Body of pancreas (tissue), 4 donors: ENCODE measurements around the gene HMG20B. TPM values are rescaled to one million over a fixed set of nuclear protein-coding genes. Genes with fewer than 3 reads are reported as not detected.

Experiments used
- ATAC-seq: fragments of 150-250 bp; one replicate; pipeline ENCODE4 v1.9.1; 2016
- DNase-seq, 4 donors: peaks; one replicate each; pipeline ENCODE4 v3.0.0-alpha.2; 2019
- H3K27ac ChIP-seq, 4 donors: fragments of 200-600 bp; sonication (generic); 1 replicate in 3 of 4; 2 replicates in 1 of 4; pipeline versions ENCODE4 v1.5.1 to v1.6.1; 2016 to 2019; ENCODE audit warnings: mild to moderate bottlenecking in 1 of 4, mixed read lengths in 1 of 4, moderate library complexity in 1 of 4
- H3K27me3 ChIP-seq, 2 donors: fragments of 200-600 bp; sonication (generic); one replicate each; pipeline ENCODE4 v1.6.0; 2016; ENCODE audit warnings: mild to moderate bottlenecking in 1 of 2
- H3K36me3 ChIP-seq, 2 donors: fragments of 200-600 bp; sonication (generic); replicated peaks in 1 of 2; 2 replicates each; pipeline ENCODE4 v1.5.1; 2016; ENCODE audit warnings: low read depth in 2 of 2; ENCODE audit not compliant: insufficient read depth in 1 of 2
- H3K4me1 ChIP-seq: fragments of 200-600 bp; sonication (generic); one replicate; pipeline ENCODE4 v1.6.0; 2016
- H3K4me3 ChIP-seq, 2 donors: fragments of 200-600 bp; sonication (generic); 1 replicate in 1 of 2; 2 replicates in 1 of 2; pipeline ENCODE4 v1.5.1; 2016 to 2019
- H3K9me3 ChIP-seq, 3 donors: fragments of 200-600 bp; sonication (generic); 1 replicate in 2 of 3; 2 replicates in 1 of 3; pipeline ENCODE4 v1.5.1; 2016
- POLR2A ChIP-seq, 3 donors: fragments of 450-650 bp; IDR thresholded peaks; one replicate each; pipeline ENCODE4 v1.6.1; 2016; ENCODE audit warnings: antibody characterized with exemption in 3 of 3, mild to moderate bottlenecking in 2 of 3
- WGBS, 2 donors: methylation state at CpG; one replicate each; pipeline ENCODE4 v1.1.5; 2017; 5-methylcytosine and 5-hydroxymethylcytosine counted together
- intact Hi-C: fragments of 100-400 bp; cut with DNase I; formaldehyde crosslinking; loops from one replicate; pipeline ENCODE4 v1.15.1; 2023
- total RNA-seq, 2 donors: library from RNA; depleted of rRNA; stranded (reverse); fragments of >200 nt; gene quantifications; one replicate each; pipeline ENCODE4 v1.1.0, GENCODE V29; 2016
- TF ChIP-seq, protein P1 (sequence below), 7 experiments: fragments of 450-650 bp in 4 of 7; fragments of 200-600 bp in 3 of 7; sonication (generic) in 3 of 7; IDR thresholded peaks; one replicate each; pipeline ENCODE4 v1.5.1; 2016 to 2019; ENCODE audit warnings: antibody characterized with exemption in 7 of 7

HMG20B gene
- total RNA-seq, 2 donors from 2014 or later, result 66.7 to 91.0 TPM

DNA sequence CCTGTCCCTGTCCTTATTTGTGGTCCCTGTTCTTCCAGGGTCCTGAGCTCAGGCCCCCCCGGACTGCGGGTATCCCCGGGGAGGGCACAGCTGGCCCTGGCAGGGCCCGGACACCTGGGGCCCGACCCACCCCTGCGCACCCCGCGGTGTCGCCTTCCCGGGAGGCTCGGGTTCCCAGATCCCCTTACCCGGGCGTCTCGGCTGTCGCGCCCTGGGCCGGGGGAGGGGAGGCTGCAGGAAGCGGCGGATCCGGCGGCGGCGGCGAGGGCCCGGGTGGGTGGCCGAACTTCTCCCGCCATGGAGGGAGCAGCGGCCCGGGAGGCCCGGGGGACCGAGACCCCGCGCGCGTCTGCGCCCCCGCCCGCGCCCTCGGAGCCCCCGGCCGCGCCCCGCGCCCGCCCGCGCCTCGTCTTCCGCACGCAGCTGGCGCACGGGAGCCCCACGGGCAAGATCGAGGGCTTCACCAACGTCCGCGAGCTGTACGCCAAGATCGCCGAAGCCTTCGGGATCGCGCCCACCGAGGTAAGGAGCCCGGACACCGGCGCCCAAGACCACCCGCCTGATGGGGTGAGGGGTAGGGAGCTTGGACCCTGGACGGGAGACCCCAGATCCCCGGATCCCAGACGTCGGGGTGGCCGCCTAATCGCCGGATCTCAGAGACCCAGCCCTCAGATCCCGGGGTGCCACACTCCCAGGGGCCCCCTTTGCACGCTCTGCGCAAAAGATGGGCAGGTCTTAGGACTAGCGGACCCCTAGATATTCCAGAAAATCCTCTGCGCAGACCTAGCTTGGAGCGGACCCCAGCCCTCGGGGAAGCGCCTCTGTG is 12.8 kb downstream of the HMG20B start, which contains the start of gene GIPC3:
TSS of gene GIPC3 (plus strand) at position 178 of the 826 bp plus-strand sequence. CDS start at position 298, 120 bp downstream.
- H3K4me1 ChIP-seq, result peaks cover 17% of the 10 kb centered on the region
- no peaks in the 10 kb centered on the region for H3K9me3 ChIP-seq
- H3K36me3 ChIP-seq, result no peaks in the 10 kb centered on the region
- no peak within 1 kb of the TSS for H3K27ac ChIP-seq
- intact Hi-C loops, result no loop called here
- TF ChIP-seq POLR2A (IDR thresholded peaks at IDR 0.05), result no peak
- TF ChIP-seq, protein P1, sequence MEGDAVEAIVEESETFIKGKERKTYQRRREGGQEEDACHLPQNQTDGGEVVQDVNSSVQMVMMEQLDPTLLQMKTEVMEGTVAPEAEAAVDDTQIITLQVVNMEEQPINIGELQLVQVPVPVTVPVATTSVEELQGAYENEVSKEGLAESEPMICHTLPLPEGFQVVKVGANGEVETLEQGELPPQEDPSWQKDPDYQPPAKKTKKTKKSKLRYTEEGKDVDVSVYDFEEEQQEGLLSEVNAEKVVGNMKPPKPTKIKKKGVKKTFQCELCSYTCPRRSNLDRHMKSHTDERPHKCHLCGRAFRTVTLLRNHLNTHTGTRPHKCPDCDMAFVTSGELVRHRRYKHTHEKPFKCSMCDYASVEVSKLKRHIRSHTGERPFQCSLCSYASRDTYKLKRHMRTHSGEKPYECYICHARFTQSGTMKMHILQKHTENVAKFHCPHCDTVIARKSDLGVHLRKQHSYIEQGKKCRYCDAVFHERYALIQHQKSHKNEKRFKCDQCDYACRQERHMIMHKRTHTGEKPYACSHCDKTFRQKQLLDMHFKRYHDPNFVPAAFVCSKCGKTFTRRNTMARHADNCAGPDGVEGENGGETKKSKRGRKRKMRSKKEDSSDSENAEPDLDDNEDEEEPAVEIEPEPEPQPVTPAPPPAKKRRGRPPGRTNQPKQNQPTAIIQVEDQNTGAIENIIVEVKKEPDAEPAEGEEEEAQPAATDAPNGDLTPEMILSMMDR (IDR thresholded peaks at IDR 0.05), result no peak
- peaks cover 0 to 12% of the 10 kb centered on the region in 2 donors for H3K27me3 ChIP-seq
- WGBS, 2 donors, result 5 to 18% methylated on average over 6 to 84 of the region's 84 CpGs
- no peak within 1 kb of the TSS for H3K4me3 ChIP-seq
- ATAC-seq (peak; percentile 14), DNase-seq (peak in 1 of 4 donors; percentile 13)

DNA sequence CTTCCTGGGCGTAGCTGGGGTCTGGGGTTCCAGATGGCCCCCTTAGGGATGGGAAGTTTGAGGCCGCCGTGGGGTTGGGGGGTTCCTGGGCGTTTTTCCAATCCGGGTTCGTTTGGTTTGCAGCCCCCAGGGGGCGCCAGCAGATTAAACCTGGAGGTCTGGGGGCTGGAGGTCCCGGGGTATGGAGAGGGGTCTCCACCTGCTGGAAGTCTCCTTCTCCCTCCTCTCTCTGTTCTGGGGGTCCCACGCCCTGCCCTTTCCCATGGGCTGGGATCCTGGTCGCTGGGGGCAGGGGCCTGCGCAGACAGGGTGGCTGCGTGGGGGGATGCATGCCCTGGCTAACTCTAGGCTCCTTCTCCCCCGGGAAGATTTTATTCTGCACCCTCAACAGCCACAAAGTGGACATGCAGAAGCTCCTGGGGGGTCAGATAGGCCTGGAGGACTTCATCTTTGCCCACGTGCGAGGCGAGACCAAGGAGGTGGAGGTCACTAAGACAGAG is 13.4 kb downstream of the HMG20B start:
- Histone ChIP-seq H3K36me3 (no peaks in the 10 kb centered on the region), H3K4me3 (no peak overlapping the region), H3K9me3 (no peaks in the 10 kb centered on the region), H3K4me1 (peaks cover 17% of the 10 kb centered on the region), H3K27ac (no peak overlapping the region), H3K27me3 (peaks cover 0 to 12% of the 10 kb centered on the region in 2 donors)
- no peak for TF ChIP-seq POLR2A (IDR thresholded peaks at IDR 0.05)
- TF ChIP-seq, protein P1 (IDR thresholded peaks at IDR 0.05), result peak in 5 of 7 experiments; percentile 14 to 26 (median 17)
- WGBS, 2 donors, result 9 to 13% methylated on average over 7 to 15 of the region's 16 CpGs
- ATAC-seq (no peak), DNase-seq (no peak)
- intact Hi-C loops, result no loop called here

DNA sequence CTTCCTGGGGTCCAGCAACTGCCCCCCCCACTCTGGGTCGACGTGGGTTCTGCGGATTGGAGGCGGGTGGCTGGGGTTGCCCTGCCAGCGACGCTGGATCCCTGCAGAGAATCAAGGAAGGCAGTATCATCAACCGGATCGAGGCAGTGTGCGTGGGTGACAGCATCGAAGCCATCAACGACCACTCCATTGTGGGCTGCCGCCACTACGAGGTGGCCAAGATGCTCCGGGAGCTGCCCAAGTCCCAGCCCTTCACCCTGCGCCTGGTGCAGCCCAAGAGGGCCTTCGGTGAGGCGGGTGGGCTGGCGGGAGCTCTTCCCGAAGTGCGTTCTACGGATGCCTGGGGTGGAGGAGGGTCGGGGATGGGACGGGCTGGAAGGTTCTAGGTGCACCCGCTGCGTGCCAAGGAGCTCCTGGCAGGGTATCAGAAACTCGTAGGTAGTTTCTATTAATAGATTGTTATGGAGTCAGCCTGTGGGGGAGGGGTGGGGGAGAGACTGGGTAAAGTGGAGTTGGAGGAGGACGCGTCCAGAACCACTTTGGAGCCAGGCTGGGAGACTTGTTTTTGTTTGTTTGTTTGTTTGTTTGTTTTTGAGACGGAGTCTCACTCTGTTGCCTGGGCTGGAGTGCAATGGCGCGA is 14.1 kb downstream of the HMG20B start:
- Histone ChIP-seq H3K9me3 (no peaks in the 10 kb centered on the region), H3K27me3 (peaks cover 0 to 12% of the 10 kb centered on the region in 2 donors), H3K4me1 (peaks cover 19% of the 10 kb centered on the region), H3K4me3 (no peak overlapping the region), H3K27ac (no peak overlapping the region), H3K36me3 (no peaks in the 10 kb centered on the region)
- TF ChIP-seq, protein P1 (IDR thresholded peaks at IDR 0.05), result no peak
- no peak for TF ChIP-seq POLR2A (IDR thresholded peaks at IDR 0.05)
- DNase-seq, result peak; percentile 43 to 69 (median 66)
- whole genome bisulfite sequencing, 2 donors, result 42 to 53% methylated on average over 16 to 31 of the region's 31 CpGs
- ATAC-seq, result peak; percentile 54
- intact Hi-C loops, result no loop called here

DNA sequence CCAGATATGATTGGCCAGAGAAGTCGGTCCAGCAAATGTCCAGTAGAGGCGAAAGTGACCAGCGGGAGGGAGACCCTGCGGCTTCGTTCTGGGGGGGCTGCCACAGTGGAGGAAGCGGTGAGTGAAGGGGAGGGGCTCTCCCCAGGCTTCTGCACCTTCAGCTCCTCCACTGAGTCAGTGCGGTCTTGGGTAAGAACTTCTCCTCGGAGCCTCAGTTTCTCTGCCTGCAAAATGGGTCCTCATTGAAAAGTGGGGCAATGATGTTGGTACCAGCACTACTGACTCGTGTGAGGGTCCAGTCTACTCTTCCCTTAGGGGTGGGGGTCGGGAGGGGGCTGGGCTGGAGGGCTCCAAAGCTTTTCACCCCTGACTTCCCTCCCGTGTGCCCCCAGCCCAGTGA is 16.7 kb downstream of the HMG20B start:
- Histone ChIP-seq H3K27me3 (peaks cover 0 to 12% of the 10 kb centered on the region in 2 donors), H3K4me1 (peaks cover 25% of the 10 kb centered on the region), H3K27ac (no peak overlapping the region), H3K9me3 (no peaks in the 10 kb centered on the region), H3K36me3 (no peaks in the 10 kb centered on the region), H3K4me3 (no peak overlapping the region)
- intact Hi-C loops, result no loop called here
- 68% methylated on average over 8 to 10 of the region's 11 CpGs for WGBS, 2 donors
- DNase-seq (no peak), ATAC-seq (no peak)
- no peak for TF ChIP-seq POLR2A (IDR thresholded peaks at IDR 0.05)
- TF ChIP-seq, protein P1 (IDR thresholded peaks at IDR 0.05), result no peak
